ENCODE results near the gene DCLK3. TPM values are rescaled to one million over a fixed set of nuclear protein-coding genes. Genes with fewer than 3 reads are reported as not detected.

The DCLK3 gene, protein sequence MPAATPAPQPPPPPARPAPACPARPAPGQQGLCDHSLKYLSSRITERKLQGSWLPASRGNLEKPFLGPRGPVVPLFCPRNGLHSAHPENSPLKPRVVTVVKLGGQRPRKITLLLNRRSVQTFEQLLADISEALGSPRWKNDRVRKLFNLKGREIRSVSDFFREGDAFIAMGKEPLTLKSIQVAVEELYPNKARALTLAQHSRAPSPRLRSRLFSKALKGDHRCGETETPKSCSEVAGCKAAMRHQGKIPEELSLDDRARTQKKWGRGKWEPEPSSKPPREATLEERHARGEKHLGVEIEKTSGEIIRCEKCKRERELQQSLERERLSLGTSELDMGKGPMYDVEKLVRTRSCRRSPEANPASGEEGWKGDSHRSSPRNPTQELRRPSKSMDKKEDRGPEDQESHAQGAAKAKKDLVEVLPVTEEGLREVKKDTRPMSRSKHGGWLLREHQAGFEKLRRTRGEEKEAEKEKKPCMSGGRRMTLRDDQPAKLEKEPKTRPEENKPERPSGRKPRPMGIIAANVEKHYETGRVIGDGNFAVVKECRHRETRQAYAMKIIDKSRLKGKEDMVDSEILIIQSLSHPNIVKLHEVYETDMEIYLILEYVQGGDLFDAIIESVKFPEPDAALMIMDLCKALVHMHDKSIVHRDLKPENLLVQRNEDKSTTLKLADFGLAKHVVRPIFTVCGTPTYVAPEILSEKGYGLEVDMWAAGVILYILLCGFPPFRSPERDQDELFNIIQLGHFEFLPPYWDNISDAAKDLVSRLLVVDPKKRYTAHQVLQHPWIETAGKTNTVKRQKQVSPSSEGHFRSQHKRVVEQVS
- total RNA-seq, result under 0.01 TPM in 1 of 2 replicates, not detected in the other

DNA sequence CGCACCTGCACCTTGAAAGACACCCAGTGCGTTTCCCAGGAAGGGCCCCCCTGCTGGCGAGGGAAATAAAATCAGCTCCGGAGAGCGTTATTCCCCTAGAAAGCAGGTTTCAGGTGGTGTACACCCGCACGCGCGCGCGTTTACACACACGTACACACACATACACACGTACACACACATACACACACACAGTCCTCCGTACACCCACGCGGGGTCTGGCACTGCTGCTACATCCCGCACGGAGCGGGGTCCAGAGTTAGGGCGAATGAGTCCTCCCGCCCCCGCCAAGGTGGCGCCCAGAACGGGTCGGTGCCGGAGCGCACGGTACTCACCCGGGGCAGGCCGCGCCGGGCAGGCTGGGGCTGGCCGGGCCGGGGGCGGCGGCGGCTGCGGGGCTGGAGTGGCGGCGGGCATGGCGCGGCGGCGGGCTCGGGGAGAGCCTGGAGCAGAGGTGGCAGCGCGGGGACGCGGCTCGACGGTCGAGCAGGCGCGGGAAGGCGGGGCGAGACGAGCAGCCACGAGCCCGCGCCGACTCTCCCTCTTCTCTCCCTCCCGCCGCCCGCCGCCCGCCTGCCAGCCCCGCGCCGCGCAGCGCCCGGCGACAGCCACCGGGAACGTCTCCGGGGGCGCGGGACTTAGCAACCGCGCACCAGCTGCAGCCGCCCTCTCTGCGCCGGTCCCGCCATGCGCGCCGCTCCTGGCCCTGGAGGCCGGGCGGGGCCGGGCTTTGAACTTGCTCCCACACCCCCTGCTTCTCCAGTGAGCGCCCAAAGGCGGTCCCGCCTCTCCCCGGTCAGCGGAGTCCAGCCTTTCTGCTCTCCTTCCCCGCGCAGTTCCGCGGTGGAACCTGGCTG lies at the start of gene DCLK3:
TSS of gene DCLK3 (minus strand) at position 704 of the 854 bp plus-strand sequence. CDS start at position 414, 290 bp downstream.

Other genes with a start within 250 kb of the DCLK3 start
- gene TRANK1, start 180.5 kb upstream of the DCLK3 start, total RNA-seq, result 7.7 and 20.2 TPM in 2 replicates
- gene EPM2AIP1, start 228.6 kb upstream of the DCLK3 start, total RNA-seq, result 21.0 and 21.7 TPM in 2 replicates
- gene MLH1, start 229.0 kb upstream of the DCLK3 start, total RNA-seq, result 52.7 and 67.7 TPM in 2 replicates